ENCODE measurements around the gene NT5DC1.

The NT5DC1 gene

DNA sequence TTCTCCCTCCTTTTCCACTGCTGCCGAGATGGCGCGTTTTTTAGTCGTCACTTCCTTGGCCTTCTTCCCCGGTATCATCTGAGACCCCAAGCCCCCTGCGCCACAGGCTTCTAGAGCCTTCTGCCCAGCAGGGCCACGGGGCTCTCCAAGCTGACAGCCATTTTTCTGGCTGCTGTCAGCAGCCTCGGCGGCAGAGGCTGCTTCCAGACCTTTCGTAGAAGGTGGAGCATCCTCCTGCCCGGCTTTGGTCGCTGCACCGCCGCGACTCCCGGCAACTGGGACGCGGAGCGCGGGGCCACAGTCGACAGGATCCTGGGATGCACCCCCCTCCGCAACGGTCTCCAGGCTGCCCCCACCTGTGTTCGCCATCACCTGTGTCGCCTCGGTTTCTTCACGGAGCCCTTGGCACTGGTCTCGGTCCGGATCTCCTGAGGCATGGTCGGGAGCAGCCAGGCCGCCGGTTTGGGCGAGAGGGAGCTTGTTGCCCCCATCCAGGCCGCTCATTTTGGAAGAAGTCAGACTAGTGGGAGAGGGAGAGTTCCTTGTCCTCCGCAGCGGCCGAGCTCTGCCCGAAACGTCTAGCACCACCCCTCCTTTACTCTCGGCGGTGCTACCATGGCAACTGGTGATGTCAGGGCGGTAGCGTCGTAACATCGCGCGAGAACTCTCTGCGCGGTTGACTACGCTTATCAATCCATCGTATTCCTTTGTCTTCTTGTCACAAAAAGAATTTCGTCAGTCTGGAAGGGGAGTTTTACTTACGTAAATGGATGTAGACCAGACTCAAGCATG is 153.0 kb downstream of the NT5DC1 start, which contains the start of gene TSPYL4 (continued):
- TF ChIP-seq ZNF132 (tag by site-specific recombination; IDR thresholded peaks at IDR 0.05; ENCODE audit: borderline replicate concordance) (no peak), ZNF239 (tag by site-specific recombination; IDR thresholded peaks at IDR 0.05) (no peak), ZNF112 (tag by site-specific recombination; IDR thresholded peaks at IDR 0.05) (no peak), ZNF529 (tag by site-specific recombination; IDR thresholded peaks at IDR 0.05; ENCODE audit: insufficient replicate concordance) (no peak), FEZF1 (tag by site-specific recombination; IDR thresholded peaks at IDR 0.05) (no peak), ZEB2 (tag by site-specific recombination; IDR thresholded peaks at IDR 0.05) (peak; percentile 65; the same call in 1 of the 2 replicates), ZNF214 (tag by site-specific recombination; IDR thresholded peaks at IDR 0.05; ENCODE audit: borderline replicate concordance) (no peak), ZNF664 (tag by site-specific recombination; IDR thresholded peaks at IDR 0.05) (no peak), ZNF335 (tag by site-specific recombination; conservative IDR thresholded peaks at IDR 0.05) (peak; percentile 39), ZNF416 (tag by site-specific recombination; IDR thresholded peaks at IDR 0.05) (no peak), ZNF830 (tag by site-specific recombination; IDR thresholded peaks at IDR 0.05; ENCODE audit: low read depth) (no peak), ZBTB17 (tag by site-specific recombination; IDR thresholded peaks at IDR 0.05) (peak; percentile 73), ZNF391 (tag by site-specific recombination; IDR thresholded peaks at IDR 0.05; ENCODE audit: borderline replicate concordance, low read depth) (no peak), ZNF354C (tag by site-specific recombination; IDR thresholded peaks at IDR 0.05; ENCODE audit: borderline replicate concordance, low read depth) (no peak), ZNF366 (tag by site-specific recombination; conservative IDR thresholded peaks at IDR 0.05) (peak; percentile 90), YY2 (tag by site-specific recombination; IDR thresholded peaks at IDR 0.05) (peak; percentile 18; the same call in 1 of the 2 replicates), ZNF2 (tag by site-specific recombination; IDR thresholded peaks at IDR 0.05) (no peak; the same call in 1 of the 2 replicates)
- TF ChIP-seq, protein P1, sequence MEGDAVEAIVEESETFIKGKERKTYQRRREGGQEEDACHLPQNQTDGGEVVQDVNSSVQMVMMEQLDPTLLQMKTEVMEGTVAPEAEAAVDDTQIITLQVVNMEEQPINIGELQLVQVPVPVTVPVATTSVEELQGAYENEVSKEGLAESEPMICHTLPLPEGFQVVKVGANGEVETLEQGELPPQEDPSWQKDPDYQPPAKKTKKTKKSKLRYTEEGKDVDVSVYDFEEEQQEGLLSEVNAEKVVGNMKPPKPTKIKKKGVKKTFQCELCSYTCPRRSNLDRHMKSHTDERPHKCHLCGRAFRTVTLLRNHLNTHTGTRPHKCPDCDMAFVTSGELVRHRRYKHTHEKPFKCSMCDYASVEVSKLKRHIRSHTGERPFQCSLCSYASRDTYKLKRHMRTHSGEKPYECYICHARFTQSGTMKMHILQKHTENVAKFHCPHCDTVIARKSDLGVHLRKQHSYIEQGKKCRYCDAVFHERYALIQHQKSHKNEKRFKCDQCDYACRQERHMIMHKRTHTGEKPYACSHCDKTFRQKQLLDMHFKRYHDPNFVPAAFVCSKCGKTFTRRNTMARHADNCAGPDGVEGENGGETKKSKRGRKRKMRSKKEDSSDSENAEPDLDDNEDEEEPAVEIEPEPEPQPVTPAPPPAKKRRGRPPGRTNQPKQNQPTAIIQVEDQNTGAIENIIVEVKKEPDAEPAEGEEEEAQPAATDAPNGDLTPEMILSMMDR (tag by site-specific recombination; IDR thresholded peaks at IDR 0.05): 0 out of 2 replicates have a peak, but pooled peaks have one; percentile 12
- TF ChIP-seq, protein P2, sequence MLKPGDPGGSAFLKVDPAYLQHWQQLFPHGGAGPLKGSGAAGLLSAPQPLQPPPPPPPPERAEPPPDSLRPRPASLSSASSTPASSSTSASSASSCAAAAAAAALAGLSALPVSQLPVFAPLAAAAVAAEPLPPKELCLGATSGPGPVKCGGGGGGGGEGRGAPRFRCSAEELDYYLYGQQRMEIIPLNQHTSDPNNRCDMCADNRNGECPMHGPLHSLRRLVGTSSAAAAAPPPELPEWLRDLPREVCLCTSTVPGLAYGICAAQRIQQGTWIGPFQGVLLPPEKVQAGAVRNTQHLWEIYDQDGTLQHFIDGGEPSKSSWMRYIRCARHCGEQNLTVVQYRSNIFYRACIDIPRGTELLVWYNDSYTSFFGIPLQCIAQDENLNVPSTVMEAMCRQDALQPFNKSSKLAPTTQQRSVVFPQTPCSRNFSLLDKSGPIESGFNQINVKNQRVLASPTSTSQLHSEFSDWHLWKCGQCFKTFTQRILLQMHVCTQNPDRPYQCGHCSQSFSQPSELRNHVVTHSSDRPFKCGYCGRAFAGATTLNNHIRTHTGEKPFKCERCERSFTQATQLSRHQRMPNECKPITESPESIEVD (tag by site-specific recombination; IDR thresholded peaks at IDR 0.05): peak; percentile 78
- TF ChIP-seq, protein P3, sequence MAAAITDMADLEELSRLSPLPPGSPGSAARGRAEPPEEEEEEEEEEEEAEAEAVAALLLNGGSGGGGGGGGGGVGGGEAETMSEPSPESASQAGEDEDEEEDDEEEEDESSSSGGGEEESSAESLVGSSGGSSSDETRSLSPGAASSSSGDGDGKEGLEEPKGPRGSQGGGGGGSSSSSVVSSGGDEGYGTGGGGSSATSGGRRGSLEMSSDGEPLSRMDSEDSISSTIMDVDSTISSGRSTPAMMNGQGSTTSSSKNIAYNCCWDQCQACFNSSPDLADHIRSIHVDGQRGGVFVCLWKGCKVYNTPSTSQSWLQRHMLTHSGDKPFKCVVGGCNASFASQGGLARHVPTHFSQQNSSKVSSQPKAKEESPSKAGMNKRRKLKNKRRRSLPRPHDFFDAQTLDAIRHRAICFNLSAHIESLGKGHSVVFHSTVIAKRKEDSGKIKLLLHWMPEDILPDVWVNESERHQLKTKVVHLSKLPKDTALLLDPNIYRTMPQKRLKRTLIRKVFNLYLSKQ (tag by site-specific recombination; IDR thresholded peaks at IDR 0.05; ENCODE audit: borderline replicate concordance): no peak
- TF ChIP-seq, protein P4, sequence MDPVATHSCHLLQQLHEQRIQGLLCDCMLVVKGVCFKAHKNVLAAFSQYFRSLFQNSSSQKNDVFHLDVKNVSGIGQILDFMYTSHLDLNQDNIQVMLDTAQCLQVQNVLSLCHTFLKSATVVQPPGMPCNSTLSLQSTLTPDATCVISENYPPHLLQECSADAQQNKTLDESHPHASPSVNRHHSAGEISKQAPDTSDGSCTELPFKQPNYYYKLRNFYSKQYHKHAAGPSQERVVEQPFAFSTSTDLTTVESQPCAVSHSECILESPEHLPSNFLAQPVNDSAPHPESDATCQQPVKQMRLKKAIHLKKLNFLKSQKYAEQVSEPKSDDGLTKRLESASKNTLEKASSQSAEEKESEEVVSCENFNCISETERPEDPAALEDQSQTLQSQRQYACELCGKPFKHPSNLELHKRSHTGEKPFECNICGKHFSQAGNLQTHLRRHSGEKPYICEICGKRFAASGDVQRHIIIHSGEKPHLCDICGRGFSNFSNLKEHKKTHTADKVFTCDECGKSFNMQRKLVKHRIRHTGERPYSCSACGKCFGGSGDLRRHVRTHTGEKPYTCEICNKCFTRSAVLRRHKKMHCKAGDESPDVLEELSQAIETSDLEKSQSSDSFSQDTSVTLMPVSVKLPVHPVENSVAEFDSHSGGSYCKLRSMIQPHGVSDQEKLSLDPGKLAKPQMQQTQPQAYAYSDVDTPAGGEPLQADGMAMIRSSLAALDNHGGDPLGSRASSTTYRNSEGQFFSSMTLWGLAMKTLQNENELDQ (tag by site-specific recombination; IDR thresholded peaks at IDR 0.05; ENCODE audit: low read depth): no peak
- TF ChIP-seq, protein P5, sequence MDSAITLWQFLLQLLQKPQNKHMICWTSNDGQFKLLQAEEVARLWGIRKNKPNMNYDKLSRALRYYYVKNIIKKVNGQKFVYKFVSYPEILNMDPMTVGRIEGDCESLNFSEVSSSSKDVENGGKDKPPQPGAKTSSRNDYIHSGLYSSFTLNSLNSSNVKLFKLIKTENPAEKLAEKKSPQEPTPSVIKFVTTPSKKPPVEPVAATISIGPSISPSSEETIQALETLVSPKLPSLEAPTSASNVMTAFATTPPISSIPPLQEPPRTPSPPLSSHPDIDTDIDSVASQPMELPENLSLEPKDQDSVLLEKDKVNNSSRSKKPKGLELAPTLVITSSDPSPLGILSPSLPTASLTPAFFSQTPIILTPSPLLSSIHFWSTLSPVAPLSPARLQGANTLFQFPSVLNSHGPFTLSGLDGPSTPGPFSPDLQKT (IDR thresholded peaks at IDR 0.05; ENCODE audit: borderline replicate concordance, low read depth, low read length): no peak
